Fibroblast of pulmonary artery (primary cell): ENCODE results near the gene COX14.
A peak's percentile ranks its signal among the peaks of the same experiment; 100 is the strongest.

Experiments used
- DNase-seq: peaks from one replicate; pipeline ENCODE4 v3.0.0-alpha.2; 2010; ENCODE audit warnings: low read depth
- H3K4me3 ChIP-seq: replicated peaks from 2 replicates; pipeline ENCODE4 v1.5.1; 2011; ENCODE audit warnings: low read depth, mild to moderate bottlenecking, control low read depth, low read length, moderate library complexity
- CTCF ChIP-seq: IDR thresholded peaks from 2 replicates; pipeline ENCODE4 v1.5.1; 2011; ENCODE audit warnings: mild to moderate bottlenecking, control low read depth, low read length, inconsistent platforms; ENCODE audit errors: missing control alignments

COX14 gene

GRCh38 chr12:50070314-50071060 is 41.5 kb upstream of the COX14 start:
- TF ChIP-seq CTCF, result no peak
- peak; percentile 92 for DNase-seq
- no peak overlapping the region for H3K4me3 ChIP-seq

GRCh38 chr12:50072198-50072907 is 39.7 kb upstream of the COX14 start:
- TF ChIP-seq CTCF, result no peak
- no peak for DNase-seq
- H3K4me3 ChIP-seq, result no peak overlapping the region

GRCh38 chr12:50073206-50073605 is 38.8 kb upstream of the COX14 start:
- no peak overlapping the region for H3K4me3 ChIP-seq
- TF ChIP-seq CTCF, result no peak

DNA sequence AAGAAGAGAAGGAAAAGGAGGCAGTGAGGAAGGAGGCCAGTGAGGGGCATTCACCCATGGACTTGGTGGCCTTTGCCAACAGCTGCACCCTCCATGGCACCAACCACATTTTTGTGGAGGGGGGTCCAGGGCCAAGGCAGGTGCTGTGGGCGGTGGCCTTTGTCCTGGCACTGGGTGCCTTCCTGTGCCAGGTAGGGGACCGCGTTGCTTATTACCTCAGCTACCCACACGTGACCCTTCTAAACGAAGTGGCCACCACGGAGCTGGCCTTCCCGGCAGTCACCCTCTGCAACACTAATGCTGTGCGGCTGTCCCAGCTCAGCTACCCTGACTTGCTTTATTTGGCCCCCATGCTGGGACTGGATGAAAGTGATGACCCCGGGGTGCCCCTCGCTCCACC is 38.3 kb upstream of the COX14 start:
- no peak for TF ChIP-seq CTCF
- no peak overlapping the region for H3K4me3 ChIP-seq
- no peak for DNase-seq

More at GRCh38 chr12:50073206-50073605, 38.8 kb upstream of the COX14 start:
- DNase-seq, result no peak

DNA sequence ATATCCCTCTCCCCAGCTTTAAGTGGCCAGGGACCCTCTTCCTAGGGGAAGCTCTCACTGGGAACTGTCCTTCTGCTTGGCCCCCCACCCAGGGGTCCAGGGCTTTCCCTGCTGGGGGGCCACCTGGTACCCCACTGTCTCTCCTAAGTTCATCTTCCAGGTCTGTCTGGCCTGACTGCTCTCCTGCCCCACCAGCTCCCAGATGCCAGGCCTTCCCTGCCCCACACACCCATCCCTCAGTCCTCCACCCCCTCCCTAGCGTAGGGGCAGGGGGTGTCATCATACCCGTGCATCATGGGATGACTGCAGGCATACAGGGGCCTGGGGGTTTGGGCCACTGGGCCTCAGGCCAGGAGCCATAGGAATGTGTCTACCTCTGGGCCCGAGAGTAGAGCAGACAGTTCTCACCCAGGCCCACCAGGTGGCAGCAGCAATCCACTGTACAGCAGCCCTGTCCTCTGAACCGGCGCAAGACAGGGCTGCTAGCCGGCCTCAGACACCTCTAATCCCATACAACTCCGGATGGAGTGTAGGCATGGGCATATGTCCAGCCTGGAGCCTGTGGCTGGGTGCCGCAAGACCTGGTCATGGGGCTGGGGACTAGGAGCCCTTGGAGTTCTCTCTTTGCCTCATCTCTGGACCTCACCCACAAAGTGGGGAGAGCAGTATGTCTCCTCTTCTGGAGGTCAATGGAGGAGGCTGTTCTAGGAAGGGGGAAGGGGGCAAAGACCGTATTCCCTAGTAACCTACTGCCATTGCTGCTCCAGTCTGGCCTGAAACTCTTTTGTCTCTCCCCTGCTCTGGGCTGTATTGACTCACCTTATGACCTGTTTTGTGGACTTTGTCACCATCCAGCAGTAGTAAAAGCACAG is 36.9 kb upstream of the COX14 start:
- peak; percentile 87 for DNase-seq
- peak; percentile 87 for TF ChIP-seq CTCF
- H3K4me3 ChIP-seq, result no peak overlapping the region

DNA sequence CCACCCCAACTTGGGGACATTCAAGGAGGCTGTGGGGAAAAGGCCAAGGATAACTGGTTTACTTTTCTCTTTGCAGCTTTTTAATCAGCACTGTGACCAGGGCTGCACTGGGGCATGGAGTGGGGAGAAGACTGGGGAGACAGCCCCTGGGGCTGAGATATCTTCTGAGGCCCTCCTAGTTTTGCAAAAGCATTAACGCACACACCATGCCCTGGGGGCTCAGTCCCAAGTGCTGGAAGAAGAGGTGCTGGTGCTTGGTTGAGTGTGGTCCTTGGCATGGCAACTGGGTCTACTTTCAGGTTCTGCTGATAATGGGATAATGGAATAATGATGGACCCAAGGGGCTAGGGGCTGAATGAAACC is 36.2 kb upstream of the COX14 start:
- TF ChIP-seq CTCF, result no peak
- H3K4me3 ChIP-seq, result no peak overlapping the region
- DNase-seq, result no peak
